Right forelimb (tissue), 1 donor: Measurements from ENCODE around the gene NATD1.

Experiments used
- DNase-seq: peaks from one replicate; pipeline ENCODE4 v3.0.0-alpha.2; 2018

NATD1 gene, protein sequence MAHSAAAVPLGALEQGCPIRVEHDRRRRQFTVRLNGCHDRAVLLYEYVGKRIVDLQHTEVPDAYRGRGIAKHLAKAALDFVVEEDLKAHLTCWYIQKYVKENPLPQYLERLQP

GRCh38 chr17:21252796-21253645 is at the start of gene NATD1:
Gene NATD1, minus strand, starts transcription at chr17:21253410. Its CDS starts 146 bp downstream, at chr17:21253264.
- DNase-seq = peak; percentile 88

- DNase-seq = no peak
These were observed 48.7 kb upstream of the NATD1 start for GRCh38 chr17:21301593-21302550.

DNA sequence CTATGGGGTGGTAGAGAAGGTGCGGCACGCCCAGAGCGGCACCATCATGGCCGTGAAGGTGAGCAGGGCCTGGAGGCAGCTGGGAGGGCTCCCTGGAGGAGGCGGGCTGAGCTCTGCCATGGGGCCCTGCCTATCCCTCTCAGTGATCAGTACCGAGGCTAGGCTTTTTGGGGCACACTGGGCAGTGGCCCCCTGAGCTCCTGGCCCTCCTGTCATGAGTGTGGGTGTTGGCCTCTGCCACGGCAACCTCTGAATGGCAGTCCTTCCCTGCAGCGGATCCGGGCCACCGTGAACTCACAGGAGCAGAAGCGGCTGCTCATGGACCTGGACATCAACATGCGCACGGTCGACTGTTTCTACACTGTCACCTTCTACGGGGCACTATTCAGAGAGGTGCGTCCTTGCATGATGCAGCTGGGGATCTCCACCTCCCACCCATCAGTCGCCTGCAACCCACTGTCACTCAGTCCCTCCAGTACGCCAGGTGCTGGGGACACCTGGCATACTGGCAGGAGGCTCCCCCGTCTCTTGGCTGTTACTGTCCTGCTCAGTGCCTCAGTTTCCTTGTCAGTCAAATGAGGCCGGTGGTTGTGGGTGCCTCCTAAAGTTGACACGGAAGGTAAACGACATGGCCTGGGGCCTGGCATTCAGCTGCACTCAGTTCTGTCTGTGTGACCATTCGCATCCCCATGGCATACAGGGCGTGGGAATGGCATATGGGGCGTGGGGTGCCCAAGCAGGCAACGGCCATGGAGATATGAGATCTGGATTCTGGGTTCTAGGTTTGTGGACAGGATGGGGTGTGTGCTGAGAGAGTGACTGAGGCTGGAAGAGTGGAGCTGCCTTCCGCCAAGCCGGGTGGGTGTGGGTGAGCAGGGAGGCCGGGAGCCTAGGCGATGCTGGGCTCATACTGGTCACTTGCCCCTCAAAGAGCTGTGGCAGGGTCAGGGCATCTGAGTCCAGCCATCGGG is 47.7 kb upstream of the NATD1 start:
- DNase-seq = no peak

GRCh38 chr17:21299981-21300600 is 46.9 kb upstream of the NATD1 start:
- DNase-seq = no peak

DNA sequence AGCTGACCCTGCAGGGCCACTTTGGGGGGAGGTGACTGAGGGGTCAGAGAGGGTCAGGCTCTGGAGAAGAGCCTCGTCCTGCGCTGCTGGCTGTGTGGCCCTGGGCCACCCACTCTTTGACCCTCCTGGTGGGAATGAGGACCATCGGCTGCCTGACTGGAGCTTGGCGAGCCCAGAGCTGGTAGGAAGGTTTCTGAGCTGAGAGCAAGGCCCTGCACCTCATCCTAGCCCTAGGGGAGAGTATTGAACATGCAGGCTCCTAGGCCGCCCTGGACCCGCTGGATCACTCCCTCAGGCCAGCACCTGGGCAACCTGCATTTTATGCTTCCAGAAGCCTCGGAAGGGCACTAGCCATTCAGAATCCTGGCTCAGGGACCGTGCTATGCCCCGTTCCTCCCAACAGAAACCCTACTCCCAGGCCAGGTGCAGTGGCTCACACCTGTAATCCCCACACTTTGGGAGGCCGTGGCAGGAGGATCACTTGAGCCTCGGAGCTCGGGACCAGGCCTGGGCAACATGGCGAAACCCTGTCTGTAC is 45.8 kb upstream of the NATD1 start:
- no peak for DNase-seq

DNA sequence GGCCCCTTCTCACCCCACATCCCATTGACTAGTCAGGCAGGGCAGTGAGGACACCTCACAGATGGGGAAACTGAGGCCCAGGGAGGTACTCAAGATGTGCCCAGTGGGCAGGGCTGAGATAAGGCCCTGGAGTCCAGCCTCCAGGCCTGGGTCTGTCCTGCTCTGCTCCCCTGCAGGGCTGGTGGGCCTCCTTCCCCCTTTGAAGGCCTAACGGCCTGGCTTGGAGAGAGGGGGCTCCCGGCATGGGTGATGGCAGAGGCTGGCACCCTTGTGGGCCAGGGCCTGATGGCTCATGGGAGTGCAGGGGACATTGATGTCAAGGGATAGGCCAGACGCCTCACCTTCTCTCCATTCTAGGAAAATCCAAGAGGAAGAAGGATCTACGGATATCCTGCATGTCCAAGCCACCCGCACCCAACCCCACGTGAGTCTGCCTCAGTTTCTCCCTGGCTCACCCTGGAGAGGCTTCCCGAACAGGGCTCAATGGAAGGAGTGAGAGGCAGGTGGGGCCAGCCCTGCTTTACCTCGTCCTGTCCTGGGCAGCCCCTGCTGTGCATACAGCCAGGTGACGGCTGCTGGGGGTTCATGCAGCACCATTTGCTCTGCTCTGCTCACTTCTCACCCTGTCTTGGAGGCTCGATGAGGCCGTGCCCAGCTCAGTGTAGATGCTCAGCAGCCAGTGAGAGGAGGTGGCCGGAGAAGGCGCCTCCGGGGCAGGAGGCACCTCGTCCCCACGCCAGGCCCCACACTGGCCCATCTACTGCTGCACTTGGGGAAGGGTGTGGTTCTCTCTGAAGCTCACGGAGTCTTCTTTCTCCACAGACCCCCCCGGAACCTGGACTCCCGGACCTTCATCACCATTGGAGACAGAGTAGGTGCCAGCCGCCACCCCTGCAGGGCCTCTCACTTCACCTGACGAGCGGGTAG is 45.1 kb upstream of the NATD1 start:
- DNase-seq = no peak

DNA sequence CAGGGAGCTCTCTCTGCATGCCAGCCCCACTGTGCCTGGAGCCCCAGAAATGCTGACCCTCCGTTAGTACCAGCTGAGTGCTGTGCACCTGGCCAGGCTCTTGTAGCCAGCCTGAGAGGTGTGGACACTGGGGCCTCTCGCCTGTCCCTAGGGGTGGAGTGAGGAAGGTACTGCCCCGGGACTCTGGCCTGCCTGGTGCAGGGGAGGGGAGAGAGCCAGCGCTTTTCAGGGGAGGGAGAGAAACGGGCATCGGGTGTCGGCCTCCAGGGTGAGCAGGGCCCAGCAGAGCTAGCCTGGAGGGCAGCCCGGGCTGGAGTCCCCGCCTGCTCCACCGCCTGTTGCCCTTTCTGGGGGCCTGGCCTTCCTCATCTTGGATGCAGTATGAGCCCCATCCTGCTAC is 44.4 kb upstream of the NATD1 start:
- no peak for DNase-seq

DNA sequence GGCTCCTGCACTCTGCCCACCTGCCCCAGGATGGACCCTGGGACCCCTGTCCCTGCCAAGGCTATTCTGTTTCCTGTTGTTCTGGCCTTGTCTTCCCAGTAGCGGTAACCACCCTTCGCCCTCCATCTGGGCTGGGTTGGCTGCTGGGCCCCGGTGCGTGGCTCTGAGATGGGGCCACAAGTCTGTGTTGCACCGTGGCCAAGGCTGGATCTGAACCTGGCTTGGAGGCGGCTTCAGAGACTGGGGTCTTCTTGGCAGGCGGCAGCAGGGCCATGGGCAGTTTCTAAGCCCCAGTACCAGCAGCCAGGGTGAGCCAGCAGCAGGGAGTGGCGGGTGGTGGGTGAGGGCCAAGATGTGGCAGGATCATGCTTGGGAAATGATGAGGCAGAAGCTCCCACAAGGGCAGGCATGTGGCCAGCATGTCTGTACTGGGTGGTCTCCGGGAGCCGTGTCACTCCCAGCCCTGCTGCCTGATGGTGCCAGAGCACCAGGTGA is 43.9 kb upstream of the NATD1 start:
- DNase-seq = no peak

DNA sequence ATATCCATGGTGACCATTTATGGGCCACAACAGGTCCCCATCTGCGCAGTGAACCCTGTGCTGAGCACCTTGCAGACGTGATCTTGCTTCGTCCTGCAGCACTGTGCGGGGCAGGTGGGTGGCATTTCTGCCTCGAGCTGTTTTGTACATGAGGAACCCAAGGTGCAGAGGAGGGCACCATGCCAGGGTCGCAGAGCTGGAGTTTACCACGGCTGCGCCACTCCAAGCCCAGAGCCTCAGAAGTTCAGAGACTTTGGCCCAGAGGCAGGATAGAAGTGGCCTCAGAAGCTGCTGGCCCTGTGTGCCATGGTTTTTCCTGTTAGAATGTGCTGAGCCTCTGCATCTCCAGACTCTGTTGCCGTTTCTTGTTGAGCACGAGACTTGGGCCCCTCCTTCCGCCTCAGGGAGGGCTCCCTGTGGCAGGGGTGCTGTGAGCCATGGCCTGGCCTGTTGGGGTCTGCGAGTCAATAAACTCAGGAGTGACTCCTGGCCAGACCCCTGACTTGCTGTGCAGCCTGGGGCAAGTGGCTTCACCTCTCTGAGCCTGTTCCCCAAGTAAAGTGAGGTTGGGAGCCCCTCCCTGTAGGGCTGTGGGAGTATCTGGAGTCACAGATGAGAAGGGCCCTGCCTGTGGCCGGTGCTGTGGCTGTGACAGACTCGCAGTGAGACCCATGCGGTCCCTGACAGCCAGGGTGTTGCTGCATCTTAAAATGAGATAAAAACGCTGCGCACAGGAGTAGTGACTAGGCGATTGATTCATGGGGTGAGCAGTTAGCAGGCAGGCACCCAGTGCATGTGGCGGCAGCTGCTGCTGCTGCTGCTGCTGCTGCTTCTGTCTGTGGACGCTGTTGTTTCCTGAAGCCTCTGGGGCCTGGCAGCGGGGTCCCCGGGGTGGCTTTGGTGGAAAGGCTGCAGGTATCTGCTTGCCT is 43.2 kb upstream of the NATD1 start:
- DNase-seq = no peak

DNA sequence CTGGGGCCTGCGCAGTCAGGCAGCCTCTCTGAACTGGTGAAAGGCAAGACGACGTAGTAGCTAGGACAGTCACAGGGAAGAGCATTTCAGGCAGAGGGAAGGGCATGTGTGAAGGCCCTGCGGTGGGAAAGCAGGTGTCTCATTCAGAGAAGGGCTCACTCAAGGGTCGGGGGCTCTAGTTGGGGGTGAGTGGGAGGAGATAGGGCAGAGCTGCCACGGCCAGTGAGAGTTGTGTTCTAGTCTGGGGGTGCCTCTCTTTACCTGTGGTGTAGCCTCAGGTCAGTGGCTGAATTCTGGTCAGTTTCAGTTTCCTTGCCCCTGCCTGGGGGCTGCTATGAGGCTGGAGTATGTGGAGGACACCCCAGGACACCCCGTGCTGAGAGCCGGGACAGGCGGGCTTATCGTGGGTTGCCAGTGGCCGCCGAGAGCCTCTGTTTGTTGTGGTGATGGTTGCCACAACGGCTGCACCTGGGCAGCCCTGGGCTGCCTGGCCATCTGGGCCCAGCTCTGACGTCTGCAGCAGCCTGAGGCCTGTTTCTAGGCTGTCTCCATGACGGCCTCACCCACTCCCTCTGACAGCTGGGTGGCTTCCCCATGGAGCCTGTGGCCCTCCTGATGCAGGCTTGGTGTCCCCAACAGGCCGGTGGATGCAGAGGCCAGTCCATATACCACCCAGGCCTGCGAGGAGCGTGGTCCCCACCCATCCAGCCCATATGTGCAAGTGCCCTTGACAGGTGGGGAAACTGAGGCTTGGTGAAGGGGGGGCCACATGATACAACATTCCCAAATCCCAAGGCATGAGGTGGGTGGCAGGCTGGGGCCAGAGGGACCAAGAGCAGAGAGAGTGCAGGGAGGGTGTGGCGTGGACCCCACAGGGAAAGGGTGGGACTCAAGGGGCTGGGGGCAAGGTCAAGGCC is 42.1 kb upstream of the NATD1 start:
- no peak for DNase-seq

DNA sequence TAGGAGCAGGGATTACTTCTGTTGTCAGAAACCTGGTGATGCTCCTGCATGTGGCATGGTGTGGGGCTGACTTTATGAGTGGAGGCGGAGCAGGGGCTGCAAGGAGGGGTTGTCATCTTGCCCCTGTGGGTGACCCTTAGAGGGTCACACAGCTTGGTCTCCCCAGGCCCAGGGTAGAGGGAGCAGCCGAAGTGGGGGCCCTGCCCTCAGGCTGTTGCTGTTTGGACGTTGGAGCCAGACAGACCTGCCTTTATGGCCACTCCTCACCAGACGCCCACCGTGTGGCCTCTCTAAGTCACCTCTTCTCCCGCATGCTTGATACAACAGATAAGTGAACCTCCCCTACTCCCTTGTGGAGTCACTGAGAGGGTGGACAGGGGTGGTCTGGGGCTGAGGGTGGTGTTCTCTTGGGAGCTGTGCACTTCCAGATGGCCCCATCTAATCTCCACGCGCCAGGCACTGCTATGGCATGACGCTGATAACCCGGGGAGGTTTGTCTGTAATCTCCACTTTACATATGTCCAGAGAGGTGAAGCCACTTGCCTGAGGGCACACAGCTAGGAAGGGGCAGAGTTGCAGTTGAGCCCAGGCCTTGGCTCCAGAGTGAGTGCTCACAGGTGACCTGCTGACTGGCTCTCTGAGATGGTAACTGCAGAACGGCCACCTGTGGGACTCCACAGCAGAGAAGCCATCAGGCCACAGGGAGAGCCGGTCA is 41.3 kb upstream of the NATD1 start:
- no peak for DNase-seq

DNA sequence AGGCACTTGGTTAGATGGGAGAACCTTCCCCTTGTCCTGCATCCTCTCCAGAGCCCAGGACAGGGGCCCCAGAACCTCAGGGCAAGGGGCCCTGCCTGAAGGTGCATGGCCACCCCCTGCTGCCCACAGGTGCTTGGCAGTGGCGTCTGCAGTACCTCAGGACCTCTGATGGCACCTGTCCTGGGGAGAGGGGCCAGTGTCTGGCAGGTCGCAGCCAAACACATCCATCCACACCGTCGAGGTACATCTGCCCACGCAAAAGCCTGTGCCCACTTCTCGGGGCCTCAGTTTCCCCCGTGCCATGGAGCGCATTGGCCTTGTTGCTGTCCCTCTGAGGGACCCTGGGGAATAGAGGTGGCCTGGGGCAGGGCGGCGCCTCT is 40.6 kb upstream of the NATD1 start:
- no peak for DNase-seq

- no peak for DNase-seq
These were observed 39.9 kb upstream of the NATD1 start for GRCh38 chr17:21292867-21293830.

DNA sequence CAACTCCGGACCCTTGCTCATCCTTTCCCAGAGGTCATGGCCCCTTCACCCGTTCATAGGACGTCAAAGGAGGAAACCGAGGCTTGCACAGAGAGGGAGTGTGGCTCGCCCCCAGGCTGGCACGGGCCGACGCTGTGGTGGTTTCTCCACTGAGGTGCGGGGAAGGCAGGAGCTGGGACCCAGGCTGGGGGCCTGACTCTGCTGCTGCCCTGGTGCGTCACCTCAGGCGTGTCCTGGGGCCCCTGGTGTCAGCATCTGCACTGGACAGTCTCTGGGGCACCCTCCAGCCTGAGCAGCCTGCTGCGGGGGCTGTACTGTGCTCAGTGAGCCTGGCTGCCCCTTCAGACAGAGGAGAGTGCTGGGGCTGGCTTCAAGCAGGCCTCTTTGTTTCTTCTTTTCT is 38.7 kb upstream of the NATD1 start:
- DNase-seq = no peak

GRCh38 chr17:21291357-21291756 is 38.1 kb upstream of the NATD1 start:
- no peak for DNase-seq
